ENCODE data around the gene CCNJ.

GRCh38 chr10:96023168-96023567, 20.2 kb upstream of the CCNJ start:
- TF ChIP-seq CTCF (IDR thresholded peaks at IDR 0.05) (no peak), RFX5 (IDR thresholded peaks at IDR 0.05; ENCODE audit: low read length) (no peak), NFIC (IDR thresholded peaks at IDR 0.05; ENCODE audit: borderline replicate concordance) (no peak), RAD21 (IDR thresholded peaks at IDR 0.05; ENCODE audit: low read length) (no peak), SMC3 (IDR thresholded peaks at IDR 0.05; ENCODE audit: low read depth, low read length) (no peak), TAF1 (IDR thresholded peaks at IDR 0.05; ENCODE audit: borderline replicate concordance, low read depth, low read length) (no peak), MXI1 (IDR thresholded peaks at IDR 0.05; ENCODE audit: low read depth, low read length) (no peak), FOXJ3 (CRISPR knock-in tag; IDR thresholded peaks at IDR 0.05) (no peak), RCOR1 (IDR thresholded peaks at IDR 0.05; ENCODE audit: low read length) (no peak), EP300 (IDR thresholded peaks at IDR 0.05; ENCODE audit: borderline replicate concordance in 1 of 2, low read depth in 1 of 2, low read length in 1 of 2) (no peak)
- TF ChIP-seq, protein P1, sequence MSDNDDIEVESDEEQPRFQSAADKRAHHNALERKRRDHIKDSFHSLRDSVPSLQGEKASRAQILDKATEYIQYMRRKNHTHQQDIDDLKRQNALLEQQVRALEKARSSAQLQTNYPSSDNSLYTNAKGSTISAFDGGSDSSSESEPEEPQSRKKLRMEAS (IDR thresholded peaks at IDR 0.05; ENCODE audit: low read depth): no peak

Measured in SK-N-SH (cell line).